ENCODE data around the gene PLXND1. TPM values are rescaled to one million over a fixed set of nuclear protein-coding genes. Genes with fewer than 3 reads are reported as not detected.

The PLXND1 gene
- total RNA-seq, 1 donor from 2014 or later = 56.9 TPM

DNA sequence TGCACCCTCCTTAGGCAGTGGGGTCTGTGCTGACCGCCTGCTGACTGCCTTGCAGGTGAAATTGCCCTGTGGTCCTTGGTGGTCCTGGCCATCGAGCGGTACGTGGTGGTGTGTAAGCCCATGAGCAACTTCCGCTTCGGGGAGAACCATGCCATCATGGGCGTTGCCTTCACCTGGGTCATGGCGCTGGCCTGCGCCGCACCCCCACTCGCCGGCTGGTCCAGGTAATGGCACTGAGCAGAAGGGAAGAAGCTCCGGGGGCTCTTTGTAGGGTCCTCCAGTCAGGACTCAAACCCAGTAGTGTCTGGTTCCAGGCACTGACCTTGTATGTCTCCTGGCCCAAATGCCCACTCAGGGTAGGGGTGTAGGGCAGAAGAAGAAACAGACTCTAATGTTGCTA lies 75.7 kb downstream of the PLXND1 start:
- no peaks in the 10 kb centered on the region for H3K9me3 Mint-ChIP-seq
- H3K4me3 Mint-ChIP-seq = no peak overlapping the region
- H3K27ac Mint-ChIP-seq = no peak overlapping the region
- H3K27me3 Mint-ChIP-seq = no peaks in the 10 kb centered on the region
- H3K4me1 Mint-ChIP-seq (ENCODE audit: unreplicated experiment) = peaks cover 32% of the 10 kb centered on the region
- TF ChIP-seq, protein P1, sequence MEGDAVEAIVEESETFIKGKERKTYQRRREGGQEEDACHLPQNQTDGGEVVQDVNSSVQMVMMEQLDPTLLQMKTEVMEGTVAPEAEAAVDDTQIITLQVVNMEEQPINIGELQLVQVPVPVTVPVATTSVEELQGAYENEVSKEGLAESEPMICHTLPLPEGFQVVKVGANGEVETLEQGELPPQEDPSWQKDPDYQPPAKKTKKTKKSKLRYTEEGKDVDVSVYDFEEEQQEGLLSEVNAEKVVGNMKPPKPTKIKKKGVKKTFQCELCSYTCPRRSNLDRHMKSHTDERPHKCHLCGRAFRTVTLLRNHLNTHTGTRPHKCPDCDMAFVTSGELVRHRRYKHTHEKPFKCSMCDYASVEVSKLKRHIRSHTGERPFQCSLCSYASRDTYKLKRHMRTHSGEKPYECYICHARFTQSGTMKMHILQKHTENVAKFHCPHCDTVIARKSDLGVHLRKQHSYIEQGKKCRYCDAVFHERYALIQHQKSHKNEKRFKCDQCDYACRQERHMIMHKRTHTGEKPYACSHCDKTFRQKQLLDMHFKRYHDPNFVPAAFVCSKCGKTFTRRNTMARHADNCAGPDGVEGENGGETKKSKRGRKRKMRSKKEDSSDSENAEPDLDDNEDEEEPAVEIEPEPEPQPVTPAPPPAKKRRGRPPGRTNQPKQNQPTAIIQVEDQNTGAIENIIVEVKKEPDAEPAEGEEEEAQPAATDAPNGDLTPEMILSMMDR (conservative IDR thresholded peaks at IDR 0.05) = no peak
- no peaks in the 10 kb centered on the region for H3K36me3 Mint-ChIP-seq
- DNase-seq (ENCODE audit: extremely low spot score, unreplicated experiment) = no peak

DNA sequence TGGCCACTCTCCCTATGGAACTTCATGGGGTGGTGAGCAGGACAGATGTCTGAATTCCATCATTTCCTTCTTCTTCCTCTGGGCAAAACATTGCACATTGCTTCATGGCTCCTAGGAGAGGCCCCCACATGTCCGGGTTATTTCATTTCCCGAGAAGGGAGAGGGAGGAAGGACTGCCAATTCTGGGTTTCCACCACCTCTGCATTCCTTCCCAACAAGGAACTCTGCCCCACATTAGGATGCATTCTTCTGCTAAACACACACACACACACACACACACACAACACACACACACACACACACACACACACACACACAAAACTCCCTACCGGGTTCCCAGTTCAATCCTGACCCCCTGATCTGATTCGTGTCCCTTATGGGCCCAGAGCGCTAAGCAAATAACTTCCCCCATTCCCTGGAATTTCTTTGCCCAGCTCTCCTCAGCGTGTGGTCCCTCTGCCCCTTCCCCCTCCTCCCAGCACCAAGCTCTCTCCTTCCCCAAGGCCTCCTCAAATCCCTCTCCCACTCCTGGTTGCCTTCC lies 76.2 kb downstream of the PLXND1 start:
- Mint-ChIP-seq H3K9me3 (no peaks in the 10 kb centered on the region), H3K4me1 (ENCODE audit: unreplicated experiment) (peaks cover 32% of the 10 kb centered on the region), H3K27ac (peak overlapping the region; percentile 31), H3K27me3 (no peaks in the 10 kb centered on the region), H3K4me3 (no peak overlapping the region), H3K36me3 (no peaks in the 10 kb centered on the region)
- DNase-seq (ENCODE audit: extremely low spot score, unreplicated experiment) = no peak
- TF ChIP-seq, protein P1 (conservative IDR thresholded peaks at IDR 0.05) = no peak

DNA sequence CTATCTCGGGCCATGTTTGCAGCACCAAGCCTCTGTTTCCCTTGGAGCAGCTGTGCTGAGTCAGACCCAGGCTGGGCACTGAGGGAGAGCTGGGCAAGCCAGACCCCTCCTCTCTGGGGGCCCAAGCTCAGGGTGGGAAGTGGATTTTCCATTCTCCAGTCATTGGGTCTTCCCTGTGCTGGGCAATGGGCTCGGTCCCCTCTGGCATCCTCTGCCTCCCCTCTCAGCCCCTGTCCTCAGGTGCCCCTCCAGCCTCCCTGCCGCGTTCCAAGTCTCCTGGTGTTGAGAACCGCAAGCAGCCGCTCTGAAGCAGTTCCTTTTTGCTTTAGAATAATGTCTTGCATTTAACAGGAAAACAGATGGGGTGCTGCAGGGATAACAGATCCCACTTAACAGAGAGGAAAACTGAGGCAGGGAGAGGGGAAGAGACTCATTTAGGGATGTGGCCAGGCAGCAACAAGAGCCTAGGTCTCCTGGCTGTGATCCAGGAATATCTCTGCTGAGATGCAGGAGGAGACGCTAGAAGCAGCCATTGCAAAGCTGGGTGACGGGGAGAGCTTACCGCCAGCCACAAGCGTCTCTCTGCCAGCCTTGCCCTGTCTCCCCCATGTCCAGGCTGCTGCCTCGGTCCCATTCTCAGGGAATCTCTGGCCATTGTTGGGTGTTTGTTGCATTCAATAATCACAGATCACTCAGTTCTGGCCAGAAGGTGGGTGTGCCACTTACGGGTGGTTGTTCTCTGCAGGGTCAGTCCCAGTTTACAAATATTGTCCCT lies 76.9 kb downstream of the PLXND1 start:
- TF ChIP-seq, protein P1 (conservative IDR thresholded peaks at IDR 0.05) = no peak
- DNase-seq (ENCODE audit: extremely low spot score, unreplicated experiment) = no peak
- H3K36me3 Mint-ChIP-seq = no peaks in the 10 kb centered on the region
- peaks cover 30% of the 10 kb centered on the region for H3K4me1 Mint-ChIP-seq (ENCODE audit: unreplicated experiment)
- no peaks in the 10 kb centered on the region for H3K27me3 Mint-ChIP-seq
- H3K4me3 Mint-ChIP-seq = no peak overlapping the region
- no peaks in the 10 kb centered on the region for H3K9me3 Mint-ChIP-seq
- H3K27ac Mint-ChIP-seq = peak overlapping the region; percentile 31

DNA sequence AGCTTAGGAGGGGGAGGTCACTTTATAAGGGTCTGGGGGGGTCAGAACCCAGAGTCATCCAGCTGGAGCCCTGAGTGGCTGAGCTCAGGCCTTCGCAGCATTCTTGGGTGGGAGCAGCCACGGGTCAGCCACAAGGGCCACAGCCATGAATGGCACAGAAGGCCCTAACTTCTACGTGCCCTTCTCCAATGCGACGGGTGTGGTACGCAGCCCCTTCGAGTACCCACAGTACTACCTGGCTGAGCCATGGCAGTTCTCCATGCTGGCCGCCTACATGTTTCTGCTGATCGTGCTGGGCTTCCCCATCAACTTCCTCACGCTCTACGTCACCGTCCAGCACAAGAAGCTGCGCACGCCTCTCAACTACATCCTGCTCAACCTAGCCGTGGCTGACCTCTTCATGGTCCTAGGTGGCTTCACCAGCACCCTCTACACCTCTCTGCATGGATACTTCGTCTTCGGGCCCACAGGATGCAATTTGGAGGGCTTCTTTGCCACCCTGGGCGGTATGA lies 77.8 kb downstream of the PLXND1 start, which contains the start of gene RHO:
RHO (plus strand) TSS at position 51 of the 512 bp plus-strand sequence; CDS start at position 146, 95 bp downstream.
- no peaks in the 10 kb centered on the region for H3K36me3 Mint-ChIP-seq
- no peak for DNase-seq (ENCODE audit: extremely low spot score, unreplicated experiment)
- no peaks in the 10 kb centered on the region for H3K9me3 Mint-ChIP-seq
- TF ChIP-seq, protein P1 (conservative IDR thresholded peaks at IDR 0.05) = no peak
- no peak within 1 kb of the TSS for H3K4me3 Mint-ChIP-seq
- H3K4me1 Mint-ChIP-seq (ENCODE audit: unreplicated experiment) = peaks cover 21% of the 10 kb centered on the region
- no peak within 1 kb of the TSS for H3K27ac Mint-ChIP-seq
- no peaks in the 10 kb centered on the region for H3K27me3 Mint-ChIP-seq

DNA sequence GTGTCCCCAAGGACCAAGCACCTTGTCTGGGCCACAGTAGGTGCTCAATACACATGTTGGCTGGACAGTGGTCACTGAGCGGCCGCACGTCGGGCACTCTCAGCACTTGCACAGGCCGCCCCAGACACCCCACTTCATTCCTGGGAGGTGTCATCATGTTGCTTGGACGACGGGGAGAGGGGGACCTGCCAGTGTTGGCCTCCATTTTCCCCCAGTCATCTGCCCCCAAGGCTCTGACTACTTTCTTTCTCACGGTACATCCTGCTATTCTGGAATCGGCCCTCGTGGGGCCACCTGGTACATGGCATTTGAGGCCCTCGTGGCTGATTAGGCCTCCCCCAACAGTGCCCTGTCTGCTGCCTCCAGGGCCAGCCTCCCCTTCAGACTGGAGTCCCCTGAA lies 79.2 kb downstream of the PLXND1 start:
- no peak overlapping the region for H3K27ac Mint-ChIP-seq
- DNase-seq (ENCODE audit: extremely low spot score, unreplicated experiment) = no peak
- no peak overlapping the region for H3K4me3 Mint-ChIP-seq
- H3K36me3 Mint-ChIP-seq = no peaks in the 10 kb centered on the region
- TF ChIP-seq, protein P1 (conservative IDR thresholded peaks at IDR 0.05) = no peak
- H3K9me3 Mint-ChIP-seq = no peaks in the 10 kb centered on the region
- H3K4me1 Mint-ChIP-seq (ENCODE audit: unreplicated experiment) = peaks cover 21% of the 10 kb centered on the region
- no peaks in the 10 kb centered on the region for H3K27me3 Mint-ChIP-seq
